Keratinocyte (primary cell): ENCODE results near the gene SESN2. TPM values are rescaled to one million over a fixed set of nuclear protein-coding genes. Genes with fewer than 3 reads are reported as not detected.

Experiments used
- DNase-seq: peaks from one replicate; pipeline ENCODE4 v3.0.0-alpha.2; 2011; ENCODE audit warnings: low read depth, missing footprints, low spot score
- FAIRE-seq: peaks from 2 replicates; lab custom pipeline; 2011; peaks lifted over from hg19 to GRCh38; lab: Jason Lieb, UNC
- H2AFZ ChIP-seq: 2 replicates; pipeline ENCODE4 v1.6.0; 2012; ENCODE audit warnings: low read length, control low read depth, inconsistent platforms; ENCODE audit not compliant: control insufficient read depth
- H3K27ac ChIP-seq: 2 replicates; pipeline ENCODE4 v1.5.1; 2011; ENCODE audit warnings: low read length; ENCODE audit not compliant: control insufficient read depth, insufficient read depth
- H3K27me3 ChIP-seq: 3 replicates; pipeline ENCODE4 v1.6.0; 2011; ENCODE audit warnings: low read length; ENCODE audit not compliant: control insufficient read depth, insufficient read depth; ENCODE audit errors: extremely low read depth
- H3K36me3 ChIP-seq, 2 experiments: 2 replicates in 1 of 2; 3 replicates in 1 of 2; pipeline ENCODE4 v1.5.1; 2011; ENCODE audit warnings: low read length in 2 of 2, mild to moderate bottlenecking in 1 of 2; ENCODE audit not compliant: control insufficient read depth in 2 of 2, insufficient read depth in 2 of 2; ENCODE audit errors: extremely low read depth in 1 of 2
- H3K4me1 ChIP-seq: 3 replicates; pipeline ENCODE4 v1.5.1; 2011; ENCODE audit warnings: low read length; ENCODE audit not compliant: control insufficient read depth, insufficient read depth; ENCODE audit errors: extremely low read depth
- H3K4me2 ChIP-seq: 3 replicates; pipeline ENCODE4 v1.6.0; 2011; ENCODE audit warnings: low read depth, low read length; ENCODE audit not compliant: control insufficient read depth, insufficient read depth; ENCODE audit errors: extremely low read depth
- H3K4me3 ChIP-seq, 3 experiments: fragments of 200-600 bp in 1 of 3; sonication (generic) in 1 of 3; 2 replicates in 2 of 3; 3 replicates in 1 of 3; pipeline ENCODE4 v1.5.1; 2011 to 2016; ENCODE audit warnings: low read length in 3 of 3, mild to moderate bottlenecking in 3 of 3, control low read depth in 2 of 3, inconsistent platforms in 1 of 3, low read depth in 1 of 3, mixed read lengths in 1 of 3, mixed run types in 1 of 3, moderate library complexity in 1 of 3; ENCODE audit not compliant: control insufficient read depth in 2 of 3, insufficient read depth in 2 of 3; ENCODE audit errors: extremely low read depth in 1 of 3
- H3K79me2 ChIP-seq: 2 replicates; pipeline ENCODE4 v1.6.0; 2012; ENCODE audit warnings: low read length; ENCODE audit not compliant: control insufficient read depth, insufficient read depth
- H3K9ac ChIP-seq: 3 replicates; pipeline ENCODE4 v1.6.0; 2011; ENCODE audit warnings: low read length; ENCODE audit not compliant: control insufficient read depth, insufficient read depth; ENCODE audit errors: extremely low read depth
- H3K9me1 ChIP-seq: 3 replicates; pipeline ENCODE4 v1.6.0; 2011; ENCODE audit warnings: low read length; ENCODE audit not compliant: control insufficient read depth, insufficient read depth; ENCODE audit errors: extremely low read depth
- H3K9me3 ChIP-seq: 2 replicates; pipeline ENCODE4 v1.5.1; 2012; ENCODE audit warnings: low read depth, low read length; ENCODE audit not compliant: control insufficient read depth
- H4K20me1 ChIP-seq: 3 replicates; pipeline ENCODE4 v1.6.0; 2011; ENCODE audit warnings: low read length; ENCODE audit not compliant: control insufficient read depth, insufficient read depth; ENCODE audit errors: extremely low read depth
- EZH2 ChIP-seq: IDR thresholded peaks from one replicate; pipeline ENCODE4 v1.6.1; 2012; ENCODE audit warnings: inconsistent platforms, mild to moderate bottlenecking, low read length, moderate library complexity
- dilution Hi-C: fragments of 300-500 bp; cut with MboI; formaldehyde crosslinking; loops from one replicate; pipeline ENCODE4 v1.7.0; 2020; ENCODE audit warnings: low sequenced_read_pairs; ENCODE audit not compliant: extremely low pct_ligation_motif_present
- polyA plus RNA-seq, 5 experiments: library from polyadenylated mRNA; depleted of rRNA in 3 of 5; stranded (reverse) in 3 of 5; stranded (forward) in 1 of 5; unstranded in 1 of 5; fragments of >200 nt; gene quantifications; 1 replicate in 1 of 5; 2 replicates in 3 of 5; 3 replicates in 1 of 5; pipeline versions ENCODE4 v1.2.1 to v1.2.3, GENCODE V29; 2011 to 2012; ENCODE audit warnings: missing spikeins in 2 of 5, low read depth in 1 of 5, low replicate concordance in 1 of 5
- TF ChIP-seq, protein P1 (sequence below), 3 experiments: IDR thresholded peaks in 1 of 3; conservative IDR thresholded peaks in 1 of 3; optimal IDR thresholded peaks in 1 of 3; 2 replicates in 2 of 3; 3 replicates in 1 of 3; pipeline versions ENCODE3 to v1.5.1; 2011; ENCODE audit warnings: low read length in 3 of 3, mild to moderate bottlenecking in 3 of 3, moderate library complexity in 2 of 3, control low read depth in 1 of 3, inconsistent platforms in 1 of 3; ENCODE audit not compliant: insufficient read depth in 2 of 3; ENCODE audit errors: extremely low read depth in 1 of 3

Gene SESN2
- polyA plus RNA-seq, 1 donor (not counting 4 experiments of a cell fraction or from before 2014, with no cell fraction given), result 13.5 TPM

- dilution Hi-C loops, result no loop called here
- Histone ChIP-seq H3K4me1 (peaks cover 3% of the 10 kb centered on the region), H3K9ac (no peak overlapping the region), H3K36me3 (no peaks in the 10 kb centered on the region), H2AFZ (no peak overlapping the region), H3K4me3 (no peak overlapping the region), H4K20me1 (no peaks in the 10 kb centered on the region), H3K27ac (no peak overlapping the region), H3K9me3 (no peaks in the 10 kb centered on the region), H3K27me3 (no peaks in the 10 kb centered on the region), H3K79me2 (no peaks in the 10 kb centered on the region), H3K4me2 (no peak overlapping the region), H3K9me1 (peaks cover 2% of the 10 kb centered on the region)
- TF ChIP-seq, protein P1, sequence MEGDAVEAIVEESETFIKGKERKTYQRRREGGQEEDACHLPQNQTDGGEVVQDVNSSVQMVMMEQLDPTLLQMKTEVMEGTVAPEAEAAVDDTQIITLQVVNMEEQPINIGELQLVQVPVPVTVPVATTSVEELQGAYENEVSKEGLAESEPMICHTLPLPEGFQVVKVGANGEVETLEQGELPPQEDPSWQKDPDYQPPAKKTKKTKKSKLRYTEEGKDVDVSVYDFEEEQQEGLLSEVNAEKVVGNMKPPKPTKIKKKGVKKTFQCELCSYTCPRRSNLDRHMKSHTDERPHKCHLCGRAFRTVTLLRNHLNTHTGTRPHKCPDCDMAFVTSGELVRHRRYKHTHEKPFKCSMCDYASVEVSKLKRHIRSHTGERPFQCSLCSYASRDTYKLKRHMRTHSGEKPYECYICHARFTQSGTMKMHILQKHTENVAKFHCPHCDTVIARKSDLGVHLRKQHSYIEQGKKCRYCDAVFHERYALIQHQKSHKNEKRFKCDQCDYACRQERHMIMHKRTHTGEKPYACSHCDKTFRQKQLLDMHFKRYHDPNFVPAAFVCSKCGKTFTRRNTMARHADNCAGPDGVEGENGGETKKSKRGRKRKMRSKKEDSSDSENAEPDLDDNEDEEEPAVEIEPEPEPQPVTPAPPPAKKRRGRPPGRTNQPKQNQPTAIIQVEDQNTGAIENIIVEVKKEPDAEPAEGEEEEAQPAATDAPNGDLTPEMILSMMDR (optimal IDR thresholded peaks at IDR 0.05 in 1 of 3, IDR thresholded peaks at IDR 0.05 in 1 of 3, conservative IDR thresholded peaks at IDR 0.05 in 1 of 3; ENCODE audit: extremely low read depth in 1 of 3, insufficient read depth in 2 of 3, low read length in 3 of 3), result no peak
- TF ChIP-seq EZH2, result no peak
- FAIRE-seq, result no peak
- DNase-seq, result no peak
Observed at GRCh38 chr1:28313702-28314546, 54.6 kb downstream of the SESN2 start.

DNA sequence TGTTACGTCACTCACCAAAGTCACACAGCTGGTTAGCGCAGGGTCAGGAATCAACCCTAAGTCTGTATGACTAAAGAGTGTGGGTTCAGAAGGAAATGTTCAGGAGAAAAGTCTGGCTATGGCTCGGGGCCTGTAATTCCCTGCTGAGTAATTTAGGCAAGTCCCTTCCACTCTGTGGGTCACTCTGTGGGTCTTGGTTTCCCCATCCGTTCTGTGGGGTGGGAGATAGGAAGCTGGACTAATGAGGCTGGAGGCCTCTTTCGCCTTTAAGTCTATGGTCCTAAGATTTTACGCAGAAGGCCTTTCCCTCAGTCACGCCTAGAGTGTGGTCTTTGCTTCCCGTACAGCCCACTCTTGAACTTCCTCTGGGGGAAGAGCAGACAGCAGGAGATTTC lies 55.2 kb downstream of the SESN2 start:
- no peak for DNase-seq
- dilution Hi-C loops, result no loop called here
- Histone ChIP-seq H3K79me2 (no peaks in the 10 kb centered on the region), H3K9me3 (no peaks in the 10 kb centered on the region), H3K9me1 (peaks cover 2% of the 10 kb centered on the region), H3K4me2 (no peak overlapping the region), H3K27me3 (no peaks in the 10 kb centered on the region), H3K9ac (no peak overlapping the region), H3K36me3 (no peaks in the 10 kb centered on the region), H3K4me3 (no peak overlapping the region), H4K20me1 (no peaks in the 10 kb centered on the region), H2AFZ (no peak overlapping the region), H3K4me1 (peaks cover 3% of the 10 kb centered on the region), H3K27ac (no peak overlapping the region)
- TF ChIP-seq, protein P1 (optimal IDR thresholded peaks at IDR 0.05 in 1 of 3, IDR thresholded peaks at IDR 0.05 in 1 of 3, conservative IDR thresholded peaks at IDR 0.05 in 1 of 3; ENCODE audit: extremely low read depth in 1 of 3, insufficient read depth in 2 of 3, low read length in 3 of 3), result no peak
- no peak for TF ChIP-seq EZH2
- no peak for FAIRE-seq
